Ammon's horn (tissue), 1 donor: ENCODE data around the gene CXCR4.

Experiments used
- DNase-seq: peaks from one replicate; pipeline ENCODE4 v3.0.0-alpha.2; 2016; ENCODE audit warnings: low spot score

The CXCR4 gene

GRCh38 chr2:136131961-136132824, 14.2 kb upstream of the CXCR4 start:
- peak; percentile 41 for DNase-seq

DNA sequence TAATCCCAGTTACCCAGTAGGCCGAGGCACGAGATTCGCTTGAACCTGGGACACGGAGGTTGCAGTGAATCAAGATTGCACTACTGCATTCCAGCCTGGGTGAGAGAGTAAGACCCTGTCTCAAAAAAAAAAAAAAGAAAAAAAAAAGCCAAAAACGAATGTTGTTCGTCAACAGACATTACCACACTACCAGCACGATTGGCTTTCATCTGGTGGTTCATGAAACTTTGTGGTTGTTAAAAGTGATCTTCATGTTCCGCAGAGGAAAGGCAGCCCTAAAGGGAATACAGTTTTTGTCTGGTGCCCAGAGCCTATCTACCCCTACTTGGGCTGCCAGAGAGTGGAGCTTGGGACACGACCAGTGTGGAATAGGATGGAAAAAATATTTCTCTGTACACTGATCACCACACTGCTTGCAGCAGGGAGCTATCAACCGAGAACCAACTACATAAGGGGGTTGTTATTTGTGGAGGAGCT, 13.6 kb upstream of the CXCR4 start:
- DNase-seq, result no peak

GRCh38 chr2:136130511-136130910, 12.6 kb upstream of the CXCR4 start:
- DNase-seq, result no peak

DNA sequence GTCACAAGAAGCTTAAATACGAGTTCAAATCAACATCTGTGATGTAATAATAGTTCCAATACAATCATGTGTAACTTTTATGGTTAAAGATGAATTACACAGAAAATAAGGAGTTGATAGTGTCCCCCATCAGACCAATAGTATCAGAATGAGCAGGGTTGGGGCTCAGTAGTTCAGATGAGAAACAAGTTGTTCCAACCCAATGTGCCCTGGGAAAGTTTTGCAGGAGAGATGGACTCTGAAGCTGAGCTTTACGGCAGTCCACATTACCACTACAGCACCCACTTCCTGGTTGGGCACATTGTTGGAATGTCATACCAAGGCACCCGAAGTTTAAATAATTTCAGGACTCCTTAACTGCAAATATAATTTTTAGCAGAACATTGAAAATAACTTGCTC, 12.1 kb upstream of the CXCR4 start:
- DNase-seq, result no peak

DNA sequence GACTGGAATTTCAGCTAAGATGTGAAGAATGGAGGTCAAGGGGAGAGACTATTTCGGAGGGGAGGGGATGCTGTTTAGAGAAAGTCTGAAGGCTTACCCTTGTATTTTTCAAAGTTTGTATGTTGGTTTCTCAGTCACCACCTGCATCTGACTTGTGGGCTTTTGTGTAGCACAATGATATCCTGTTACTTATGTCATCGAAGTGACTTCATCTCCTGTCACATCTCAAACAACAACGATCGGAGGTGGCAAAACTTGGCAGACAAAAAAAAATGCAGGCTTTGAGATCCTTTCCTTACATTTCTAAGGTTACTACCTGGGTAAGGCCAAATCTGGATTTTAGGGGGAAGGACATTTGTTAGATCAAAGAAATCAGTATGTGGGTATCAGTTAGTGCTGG, 11.7 kb upstream of the CXCR4 start:
- DNase-seq, result no peak

- DNase-seq, result no peak
These were observed 11.0 kb upstream of the CXCR4 start for GRCh38 chr2:136128905-136129304.

DNA sequence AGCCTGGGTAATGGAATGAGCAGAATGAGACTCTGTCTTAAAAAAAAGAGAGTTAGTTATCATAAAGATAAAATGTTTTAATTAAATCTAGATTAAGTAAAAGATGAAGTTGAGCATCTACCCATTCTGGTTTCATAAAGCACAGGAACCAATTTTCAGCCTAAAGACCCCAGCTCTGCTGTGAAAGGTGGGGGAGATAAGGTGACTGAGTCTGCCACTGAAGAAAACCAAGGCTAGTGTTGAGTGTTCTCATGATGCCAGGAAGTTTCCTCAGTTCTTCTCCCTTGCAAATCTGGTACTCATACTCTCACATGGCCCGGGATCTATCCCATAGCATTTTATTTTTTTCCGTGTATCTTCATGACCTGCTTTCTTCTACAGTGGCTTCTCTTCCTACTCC, 10.4 kb upstream of the CXCR4 start:
- no peak for DNase-seq

GRCh38 chr2:136127356-136127755, 9.4 kb upstream of the CXCR4 start:
- DNase-seq, result no peak

DNA sequence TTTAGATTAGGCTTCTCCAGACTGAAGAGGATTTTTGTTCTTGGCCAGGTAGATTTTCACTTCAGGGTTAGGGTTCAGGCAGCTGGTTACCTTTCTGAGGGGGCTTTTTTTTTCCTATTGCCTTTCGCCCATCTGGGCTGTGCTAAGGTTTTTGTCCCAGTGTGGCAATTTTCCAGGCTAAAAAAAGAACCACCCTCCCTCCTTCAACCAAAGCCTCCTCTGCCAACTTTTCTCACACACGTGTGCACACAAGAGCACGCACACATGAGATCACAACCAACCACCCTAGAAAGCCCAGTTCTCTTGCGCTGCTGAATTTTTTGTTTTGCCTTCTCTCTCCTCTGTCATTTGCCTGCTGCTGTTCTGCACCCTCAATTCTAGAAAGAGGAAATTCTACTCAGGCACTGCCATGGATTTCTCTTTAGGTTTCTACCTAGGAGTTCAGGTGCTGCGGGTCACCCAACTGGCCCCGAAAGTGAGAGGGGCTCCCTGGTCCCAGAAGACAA, 8.5 kb upstream of the CXCR4 start:
- no peak for DNase-seq

DNA sequence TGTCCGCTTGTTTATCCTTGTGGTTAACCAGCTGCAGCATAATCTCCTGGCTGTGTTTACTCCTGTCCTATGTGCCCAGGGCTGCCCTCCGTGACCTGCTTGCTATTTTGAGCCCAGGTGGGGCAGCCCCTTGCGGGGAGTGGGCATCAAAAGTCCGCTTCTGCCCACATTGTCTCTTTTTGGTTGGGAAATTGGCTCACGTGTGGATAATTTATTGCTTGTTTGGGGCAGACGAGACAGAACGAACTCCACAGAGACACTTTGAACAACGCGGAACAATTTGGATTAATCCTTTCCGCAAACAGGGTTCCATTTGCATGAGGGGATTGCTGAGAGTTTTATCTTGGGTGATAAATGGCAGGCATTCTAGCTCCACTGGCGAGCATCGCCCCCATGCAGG, 8.1 kb upstream of the CXCR4 start:
- no peak for DNase-seq

DNA sequence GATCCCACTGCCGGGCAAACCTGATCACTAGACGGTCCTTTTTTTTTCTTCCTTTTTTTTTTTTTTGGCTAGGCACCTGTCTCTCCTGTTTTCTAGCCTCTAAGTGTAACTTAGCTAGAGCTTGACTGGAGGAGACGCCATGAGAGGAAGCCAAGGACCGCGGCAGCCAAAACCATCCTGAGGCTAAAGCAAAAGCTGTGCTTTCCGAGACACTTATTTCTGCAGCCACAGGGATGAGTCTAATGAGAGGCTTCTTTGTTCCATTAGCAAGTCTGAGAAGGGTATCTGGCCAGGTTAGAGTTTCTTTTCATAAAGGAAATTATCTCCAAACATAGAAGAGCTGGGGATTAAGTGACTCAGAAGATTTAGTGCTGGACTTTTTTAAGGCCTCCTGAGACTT, 7.3 kb upstream of the CXCR4 start:
- no peak for DNase-seq

- DNase-seq, result no peak
These were observed 6.9 kb upstream of the CXCR4 start for GRCh38 chr2:136124805-136125204.

DNA sequence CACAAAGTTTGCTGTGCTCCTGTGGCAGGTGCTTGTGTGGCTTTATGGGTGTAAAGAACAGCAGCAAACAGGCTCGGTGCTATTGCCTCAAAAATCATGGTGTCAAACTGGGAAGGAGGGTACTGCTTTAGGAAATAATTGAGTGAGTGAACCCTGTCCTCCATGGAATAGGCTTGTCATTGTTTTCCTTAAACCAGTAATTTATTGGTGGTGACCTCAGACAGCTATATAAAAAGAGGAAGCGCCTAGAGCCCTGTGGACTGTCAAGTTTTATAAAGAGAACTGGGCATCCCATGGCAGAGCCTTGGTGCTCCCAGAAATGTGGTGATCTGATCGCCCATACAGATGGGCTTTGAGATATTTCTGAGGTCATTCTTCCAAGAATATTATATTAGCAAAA, 4.7 kb upstream of the CXCR4 start:
- DNase-seq, result no peak

GRCh38 chr2:136121204-136121910, 3.4 kb upstream of the CXCR4 start:
- DNase-seq, result peak; percentile 51

- no peak for DNase-seq
These were observed 2.0 kb upstream of the CXCR4 start for GRCh38 chr2:136119717-136120675.

DNA sequence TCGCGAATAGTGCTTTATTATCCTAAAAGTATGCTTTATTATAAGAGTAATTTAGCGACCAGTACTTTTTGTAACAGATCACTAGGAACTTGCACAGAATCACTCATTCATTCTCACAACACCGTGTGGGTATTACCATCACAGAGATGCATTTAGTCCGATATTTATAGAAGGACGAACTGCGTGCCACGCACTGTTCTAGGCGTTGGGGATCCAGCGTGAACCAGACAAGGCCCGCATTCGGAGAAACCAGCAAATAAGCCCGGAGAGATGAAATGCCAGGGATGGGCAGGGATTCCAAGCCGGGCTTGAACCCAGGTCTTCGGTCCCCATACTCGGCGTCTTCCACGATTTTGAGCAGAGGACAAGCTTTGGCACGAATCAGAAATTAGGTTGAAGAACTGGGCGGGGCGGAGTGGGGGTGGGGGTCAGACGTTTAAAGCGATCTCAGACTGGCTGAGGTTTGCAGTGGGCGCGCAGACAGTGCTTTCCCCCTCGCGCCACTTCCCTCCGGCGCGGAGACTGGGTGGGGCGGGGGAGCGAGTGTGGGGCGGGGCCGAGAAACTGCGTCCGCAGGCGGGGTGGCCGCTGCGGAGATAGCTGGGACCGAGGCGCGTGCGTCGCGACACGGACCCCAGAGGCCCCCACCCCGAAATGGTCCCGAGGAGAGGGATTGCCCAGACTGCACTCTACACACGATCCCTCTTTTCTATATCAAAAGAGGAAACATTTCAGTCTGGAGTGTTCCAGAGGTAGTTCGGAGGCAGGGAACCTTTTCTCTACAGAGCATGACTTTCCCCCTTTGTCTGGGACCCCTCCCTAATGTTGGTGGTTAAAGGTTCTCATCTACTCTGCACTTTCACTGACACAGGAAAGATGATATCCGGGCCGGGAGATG, 1.1 kb upstream of the CXCR4 start:
- peak; percentile 48 for DNase-seq

DNA sequence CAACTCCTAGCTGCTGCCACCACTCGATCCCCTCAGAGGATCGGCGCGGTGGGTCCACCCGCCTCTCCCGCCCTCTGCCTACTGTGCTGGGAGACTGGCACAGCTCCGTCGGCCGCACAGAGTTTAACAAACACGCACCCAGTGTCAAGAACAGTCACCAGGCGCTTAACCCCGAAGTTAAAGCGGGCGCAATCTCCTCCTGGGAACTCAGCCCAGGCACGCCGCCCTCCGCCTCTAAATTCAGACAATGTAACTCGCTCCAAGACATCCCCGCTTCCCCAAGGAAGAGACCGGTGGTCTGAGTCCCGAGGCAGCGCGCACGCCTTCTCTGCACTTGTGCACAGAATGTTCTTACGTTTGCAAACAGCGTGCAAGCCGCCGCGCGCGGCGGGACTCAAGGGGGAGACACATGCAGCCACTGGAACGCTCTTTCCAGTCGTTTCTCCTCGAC, 533 bp downstream of the CXCR4 start:
- peak; percentile 65 for DNase-seq

- no peak for DNase-seq
These were observed 1.0 kb downstream of the CXCR4 start for GRCh38 chr2:136116813-136117390.

DNA sequence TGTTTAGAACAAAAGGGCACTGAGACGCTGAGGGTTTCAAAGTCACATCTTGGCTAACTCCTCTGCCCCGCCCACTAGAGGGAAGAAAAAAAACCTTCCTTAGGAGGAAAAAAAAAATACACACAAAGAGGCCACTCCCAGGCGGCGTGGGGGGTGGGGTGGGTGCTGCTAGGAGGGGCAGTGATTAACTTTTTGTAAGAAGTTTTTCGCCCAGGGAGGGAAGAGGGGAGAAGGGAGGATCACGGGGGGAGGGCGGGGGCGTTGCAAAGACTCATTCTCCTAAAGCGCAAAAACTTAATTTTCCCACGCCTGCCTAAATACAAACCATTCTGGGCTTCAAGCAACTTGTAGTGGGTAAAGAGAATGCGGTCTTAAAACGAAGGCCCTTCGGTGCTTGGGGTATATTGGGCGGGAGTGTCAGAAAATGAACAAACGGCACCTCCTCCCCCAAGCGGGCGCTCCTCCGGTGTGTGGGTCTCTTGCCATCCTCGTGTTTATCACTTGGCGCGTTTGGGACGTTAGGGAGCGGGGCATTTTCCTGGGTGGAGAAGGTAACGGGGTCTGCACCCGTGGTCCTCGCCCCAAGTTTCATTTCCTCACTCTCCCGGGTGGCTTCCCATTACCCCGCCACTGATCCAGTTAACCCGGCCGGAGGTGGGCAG, 1.7 kb downstream of the CXCR4 start:
- DNase-seq, result no peak

DNA sequence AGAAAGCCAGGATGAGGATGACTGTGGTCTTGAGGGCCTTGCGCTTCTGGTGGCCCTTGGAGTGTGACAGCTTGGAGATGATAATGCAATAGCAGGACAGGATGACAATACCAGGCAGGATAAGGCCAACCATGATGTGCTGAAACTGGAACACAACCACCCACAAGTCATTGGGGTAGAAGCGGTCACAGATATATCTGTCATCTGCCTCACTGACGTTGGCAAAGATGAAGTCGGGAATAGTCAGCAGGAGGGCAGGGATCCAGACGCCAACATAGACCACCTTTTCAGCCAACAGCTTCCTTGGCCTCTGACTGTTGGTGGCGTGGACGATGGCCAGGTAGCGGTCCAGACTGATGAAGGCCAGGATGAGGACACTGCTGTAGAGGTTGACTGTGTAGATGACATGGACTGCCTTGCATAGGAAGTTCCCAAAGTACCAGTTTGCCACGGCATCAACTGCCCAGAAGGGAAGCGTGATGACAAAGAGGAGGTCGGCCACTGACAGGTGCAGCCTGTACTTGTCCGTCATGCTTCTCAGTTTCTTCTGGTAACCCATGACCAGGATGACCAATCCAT, 2.7 kb downstream of the CXCR4 start:
- DNase-seq, result no peak
